Uterus (tissue), 2 donors: Measurements from ENCODE around the gene RCHY1.

Source experiments
- POLR2A ChIP-seq, 2 donors: fragments of 450-650 bp; IDR thresholded peaks; one replicate each; pipeline ENCODE4 v1.6.1; 2016; ENCODE audit warnings: antibody characterized with exemption in 2 of 2, mild to moderate bottlenecking in 1 of 2, moderate library complexity in 1 of 2
- TF ChIP-seq, protein P1 (sequence below), 4 experiments: fragments of 200-600 bp in 2 of 4; fragments of 450-650 bp in 2 of 4; sonication (generic) in 2 of 4; IDR thresholded peaks; one replicate each; pipeline ENCODE4 v1.5.1; 2016 to 2019; ENCODE audit warnings: antibody characterized with exemption in 4 of 4, mild to moderate bottlenecking in 2 of 4, moderate library complexity in 1 of 4

GRCh38 chr4:75514949-75515612 is 878 bp upstream of the RCHY1 start:
- TF ChIP-seq, protein P1, sequence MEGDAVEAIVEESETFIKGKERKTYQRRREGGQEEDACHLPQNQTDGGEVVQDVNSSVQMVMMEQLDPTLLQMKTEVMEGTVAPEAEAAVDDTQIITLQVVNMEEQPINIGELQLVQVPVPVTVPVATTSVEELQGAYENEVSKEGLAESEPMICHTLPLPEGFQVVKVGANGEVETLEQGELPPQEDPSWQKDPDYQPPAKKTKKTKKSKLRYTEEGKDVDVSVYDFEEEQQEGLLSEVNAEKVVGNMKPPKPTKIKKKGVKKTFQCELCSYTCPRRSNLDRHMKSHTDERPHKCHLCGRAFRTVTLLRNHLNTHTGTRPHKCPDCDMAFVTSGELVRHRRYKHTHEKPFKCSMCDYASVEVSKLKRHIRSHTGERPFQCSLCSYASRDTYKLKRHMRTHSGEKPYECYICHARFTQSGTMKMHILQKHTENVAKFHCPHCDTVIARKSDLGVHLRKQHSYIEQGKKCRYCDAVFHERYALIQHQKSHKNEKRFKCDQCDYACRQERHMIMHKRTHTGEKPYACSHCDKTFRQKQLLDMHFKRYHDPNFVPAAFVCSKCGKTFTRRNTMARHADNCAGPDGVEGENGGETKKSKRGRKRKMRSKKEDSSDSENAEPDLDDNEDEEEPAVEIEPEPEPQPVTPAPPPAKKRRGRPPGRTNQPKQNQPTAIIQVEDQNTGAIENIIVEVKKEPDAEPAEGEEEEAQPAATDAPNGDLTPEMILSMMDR (IDR thresholded peaks at IDR 0.05) = no peak
- TF ChIP-seq POLR2A (IDR thresholded peaks at IDR 0.05) = no peak
